Esophagus muscularis mucosa (tissue), 4 donors: ENCODE data around the gene PROCA1. TPM values are rescaled to one million over a fixed set of nuclear protein-coding genes. Genes with fewer than 3 reads are reported as not detected.

Experiments used
- DNase-seq: peaks from one replicate; pipeline ENCODE4 v3.0.0-alpha.2; 2017; ENCODE audit errors: extremely low spot score
- H3K27ac ChIP-seq, 4 donors: fragments of 200-600 bp; sonication (generic); replicated peaks in 1 of 4; 1 replicate in 3 of 4; 2 replicates in 1 of 4; pipeline ENCODE4 v1.5.1; 2016 to 2019; ENCODE audit warnings: mild to moderate bottlenecking in 1 of 4
- H3K27me3 ChIP-seq, 4 donors: fragments of 200-600 bp; sonication (generic); one replicate each; pipeline versions ENCODE4 v1.5.1 to v1.6.0; 2016 to 2019
- H3K36me3 ChIP-seq, 4 donors: fragments of 200-600 bp; sonication (generic); one replicate each; pipeline ENCODE4 v1.5.1; 2016 to 2019
- H3K4me1 ChIP-seq, 4 donors: fragments of 200-600 bp; sonication (generic); one replicate each; pipeline ENCODE4 v1.5.1; 2016 to 2019
- H3K4me3 ChIP-seq, 4 donors: fragments of 200-600 bp; sonication (generic); 1 replicate in 2 of 4; 2 replicates in 2 of 4; pipeline ENCODE4 v1.5.1; 2016 to 2019; ENCODE audit warnings: mild to moderate bottlenecking in 4 of 4, moderate library complexity in 1 of 4
- H3K9me3 ChIP-seq, 4 donors: fragments of 200-600 bp; sonication (generic); 1 replicate in 3 of 4; 2 replicates in 1 of 4; pipeline ENCODE4 v1.5.1; 2016 to 2019
- EP300 ChIP-seq: sonication (generic); formaldehyde crosslinking; IDR thresholded peaks from one replicate; pipeline ENCODE4 v1.6.1; 2017; ENCODE audit warnings: antibody characterized with exemption
- POLR2A ChIP-seq: fragments of 450-650 bp; IDR thresholded peaks from one replicate; pipeline ENCODE4 v1.6.1; 2017; ENCODE audit warnings: antibody characterized with exemption, moderate library complexity, mild to moderate bottlenecking, low read depth
- POLR2AphosphoS5 ChIP-seq, 2 donors: sonication (generic); formaldehyde crosslinking; IDR thresholded peaks; one replicate each; pipeline ENCODE4 v1.6.1; 2017; ENCODE audit warnings: antibody characterized with exemption in 2 of 2
- WGBS: methylation state at CpG from one replicate; pipeline ENCODE4 v1.1.5; 2018; 5-methylcytosine and 5-hydroxymethylcytosine counted together
- intact Hi-C: fragments of 100-400 bp; cut with DNase I; formaldehyde crosslinking; loops from one replicate; pipeline ENCODE4 v1.15.1; 2023
- total RNA-seq, 4 donors: library from RNA; depleted of rRNA; stranded (reverse); fragments of >200 nt; gene quantifications; one replicate each; pipeline versions ENCODE4 v1.1.0 to v1.2.1, GENCODE V29; 2016
- TF ChIP-seq, protein P1 (sequence below), 3 experiments: fragments of 200-600 bp in 2 of 3; fragments of 450-650 bp in 1 of 3; sonication (generic) in 2 of 3; IDR thresholded peaks; one replicate each; pipeline ENCODE4 v1.5.1; 2017 to 2019; ENCODE audit warnings: antibody characterized with exemption in 3 of 3, mild to moderate bottlenecking in 2 of 3, moderate library complexity in 1 of 3

Gene PROCA1
- total RNA-seq, 4 donors from 2014 or later, result 0.50 to 2.1 (median 0.85) TPM

DNA sequence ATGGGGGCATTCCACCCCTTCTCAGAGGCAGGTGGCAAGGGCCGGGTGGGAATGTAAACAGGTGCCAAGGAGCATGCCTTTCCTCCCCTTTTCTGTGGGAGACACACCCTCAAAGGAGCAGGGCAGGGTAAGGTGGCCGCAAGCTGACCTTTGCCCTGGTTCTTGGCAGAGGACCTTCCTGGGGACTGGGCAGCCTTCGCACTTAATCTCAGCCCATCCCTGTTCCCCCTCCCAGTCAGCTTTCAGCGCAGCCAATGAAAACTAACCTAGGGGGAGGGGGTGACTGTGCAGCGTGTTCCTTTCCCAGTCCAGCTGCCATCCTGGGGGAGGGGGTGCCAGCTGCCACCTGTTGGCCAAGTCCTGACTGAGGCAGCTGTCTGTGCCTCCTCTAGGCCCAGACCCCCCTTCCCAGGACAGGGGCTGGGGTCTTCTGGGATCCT lies 34.9 kb upstream of the PROCA1 start:
- no peak for DNase-seq
- Histone ChIP-seq H3K9me3 (no peaks in the 10 kb centered on the region), H3K4me1 (peaks cover 45 to 69% (median 62%) of the 10 kb centered on the region in 4 donors), H3K27me3 (no peaks in the 10 kb centered on the region), H3K36me3 (peaks cover 0 to 28% (median 23%) of the 10 kb centered on the region in 4 donors), H3K27ac (peak overlapping the region; percentile 37 to 95 (median 90)), H3K4me3 (no peak overlapping the region)
- 66% methylated on average over 5 of the region's 5 CpGs for whole genome bisulfite sequencing
- no peak for TF ChIP-seq POLR2A
- TF ChIP-seq, protein P1, sequence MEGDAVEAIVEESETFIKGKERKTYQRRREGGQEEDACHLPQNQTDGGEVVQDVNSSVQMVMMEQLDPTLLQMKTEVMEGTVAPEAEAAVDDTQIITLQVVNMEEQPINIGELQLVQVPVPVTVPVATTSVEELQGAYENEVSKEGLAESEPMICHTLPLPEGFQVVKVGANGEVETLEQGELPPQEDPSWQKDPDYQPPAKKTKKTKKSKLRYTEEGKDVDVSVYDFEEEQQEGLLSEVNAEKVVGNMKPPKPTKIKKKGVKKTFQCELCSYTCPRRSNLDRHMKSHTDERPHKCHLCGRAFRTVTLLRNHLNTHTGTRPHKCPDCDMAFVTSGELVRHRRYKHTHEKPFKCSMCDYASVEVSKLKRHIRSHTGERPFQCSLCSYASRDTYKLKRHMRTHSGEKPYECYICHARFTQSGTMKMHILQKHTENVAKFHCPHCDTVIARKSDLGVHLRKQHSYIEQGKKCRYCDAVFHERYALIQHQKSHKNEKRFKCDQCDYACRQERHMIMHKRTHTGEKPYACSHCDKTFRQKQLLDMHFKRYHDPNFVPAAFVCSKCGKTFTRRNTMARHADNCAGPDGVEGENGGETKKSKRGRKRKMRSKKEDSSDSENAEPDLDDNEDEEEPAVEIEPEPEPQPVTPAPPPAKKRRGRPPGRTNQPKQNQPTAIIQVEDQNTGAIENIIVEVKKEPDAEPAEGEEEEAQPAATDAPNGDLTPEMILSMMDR (IDR thresholded peaks at IDR 0.05), result no peak
- no peak for TF ChIP-seq POLR2AphosphoS5 (IDR thresholded peaks at IDR 0.05)
- no peak for TF ChIP-seq EP300
- intact Hi-C loops, result no loop called here

DNA sequence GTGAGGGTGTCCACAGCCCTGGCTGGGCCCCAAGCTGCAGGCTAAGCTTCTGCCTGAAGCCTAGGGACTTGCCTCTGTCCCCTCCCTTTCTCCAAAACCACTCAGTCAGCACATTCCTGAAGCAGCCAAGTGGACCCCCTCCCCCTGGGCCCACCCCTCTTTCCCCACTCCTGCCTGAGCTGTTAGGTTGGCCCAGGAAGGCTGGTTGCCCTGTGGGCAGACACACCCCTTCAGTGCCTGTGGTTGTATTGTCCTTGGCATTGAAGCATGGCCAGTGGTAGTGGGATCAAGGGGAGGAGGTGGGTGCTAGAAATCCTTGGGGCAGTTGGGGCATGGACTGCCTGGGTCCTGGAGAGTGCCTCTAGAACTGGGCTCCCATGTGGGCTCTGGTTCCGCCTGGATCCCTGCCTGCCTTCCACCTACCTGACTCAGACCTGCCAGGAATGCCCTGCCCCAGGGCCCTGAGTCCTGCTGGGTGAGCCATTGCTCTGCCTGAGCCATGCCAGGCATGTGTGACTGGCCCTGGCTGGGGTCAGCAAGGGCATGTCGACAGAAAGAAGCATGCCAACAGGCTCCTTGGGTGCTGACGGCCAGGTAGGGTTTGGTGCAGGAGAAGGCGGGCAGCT lies 34.2 kb upstream of the PROCA1 start:
- peak overlapping the region; percentile 80 to 95 (median 90) for H3K27ac ChIP-seq
- H3K36me3 ChIP-seq, result peaks cover 0 to 28% (median 23%) of the 10 kb centered on the region in 4 donors
- no peaks in the 10 kb centered on the region for H3K27me3 ChIP-seq
- no peak for TF ChIP-seq EP300
- TF ChIP-seq POLR2AphosphoS5 (IDR thresholded peaks at IDR 0.05), result no peak
- TF ChIP-seq POLR2A, result no peak
- TF ChIP-seq, protein P1 (IDR thresholded peaks at IDR 0.05), result no peak
- peaks cover 45 to 69% (median 62%) of the 10 kb centered on the region in 4 donors for H3K4me1 ChIP-seq
- WGBS, result 78% methylated on average over 3 of the region's 4 CpGs
- H3K4me3 ChIP-seq, result peak overlapping the region in 3 of 4 donors; percentile 61 to 95 (median 76)
- DNase-seq, result no peak
- intact Hi-C loops, result no loop called here
- no peaks in the 10 kb centered on the region for H3K9me3 ChIP-seq

DNA sequence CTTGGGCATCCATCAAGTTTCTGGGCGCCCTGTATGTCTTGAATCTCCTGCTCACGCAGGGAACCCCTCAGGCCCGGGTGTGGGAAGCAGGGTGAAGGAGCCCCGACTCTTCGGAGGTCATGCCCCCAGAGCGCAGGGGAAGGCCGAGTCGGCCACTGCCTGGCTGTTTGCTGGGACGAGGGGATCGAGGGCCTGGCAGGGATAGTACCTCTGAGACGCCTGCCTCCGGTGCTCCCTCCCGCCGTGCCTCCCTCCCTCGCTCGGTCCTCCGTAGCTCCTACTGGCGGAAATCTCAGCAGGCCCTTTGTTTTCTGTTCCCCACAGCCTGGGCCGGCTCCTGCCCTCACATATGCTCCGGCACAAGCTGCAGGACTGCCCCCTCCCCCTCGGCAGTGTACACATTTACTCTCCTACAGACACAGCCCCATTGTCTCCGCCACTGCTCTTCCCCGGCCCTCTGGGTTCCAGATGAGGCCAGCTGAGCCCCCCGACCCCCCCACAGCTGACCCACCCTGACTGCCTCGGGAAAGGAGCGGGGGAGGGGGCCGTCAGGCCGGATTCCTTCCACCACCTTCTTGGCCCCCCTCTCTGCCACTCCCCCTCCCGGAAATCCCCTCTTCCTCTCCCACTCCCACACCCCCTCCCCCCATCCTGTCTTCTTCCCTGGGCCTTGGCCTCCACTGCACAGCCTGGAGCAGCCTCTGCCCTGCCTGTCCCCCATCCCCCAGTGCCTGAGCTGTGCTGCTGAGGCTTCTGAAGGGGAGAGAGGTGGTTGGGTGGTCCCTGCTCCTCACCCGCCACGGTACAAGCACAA lies 33.5 kb upstream of the PROCA1 start:
- Histone ChIP-seq H3K4me3 (peak overlapping the region; percentile 61 to 95 (median 76)), H3K36me3 (peaks cover 0 to 28% (median 23%) of the 10 kb centered on the region in 4 donors), H3K4me1 (peaks cover 45 to 64% (median 61%) of the 10 kb centered on the region in 4 donors), H3K9me3 (no peaks in the 10 kb centered on the region), H3K27ac (peak overlapping the region; percentile 80 to 95 (median 90)), H3K27me3 (no peaks in the 10 kb centered on the region)
- TF ChIP-seq POLR2AphosphoS5 (IDR thresholded peaks at IDR 0.05) (no peak), POLR2A (no peak)
- TF ChIP-seq, protein P1 (IDR thresholded peaks at IDR 0.05), result no peak
- DNase-seq, result no peak
- intact Hi-C loops, result no loop called here
- WGBS, result 5% methylated on average over 28 of the region's 31 CpGs

DNA sequence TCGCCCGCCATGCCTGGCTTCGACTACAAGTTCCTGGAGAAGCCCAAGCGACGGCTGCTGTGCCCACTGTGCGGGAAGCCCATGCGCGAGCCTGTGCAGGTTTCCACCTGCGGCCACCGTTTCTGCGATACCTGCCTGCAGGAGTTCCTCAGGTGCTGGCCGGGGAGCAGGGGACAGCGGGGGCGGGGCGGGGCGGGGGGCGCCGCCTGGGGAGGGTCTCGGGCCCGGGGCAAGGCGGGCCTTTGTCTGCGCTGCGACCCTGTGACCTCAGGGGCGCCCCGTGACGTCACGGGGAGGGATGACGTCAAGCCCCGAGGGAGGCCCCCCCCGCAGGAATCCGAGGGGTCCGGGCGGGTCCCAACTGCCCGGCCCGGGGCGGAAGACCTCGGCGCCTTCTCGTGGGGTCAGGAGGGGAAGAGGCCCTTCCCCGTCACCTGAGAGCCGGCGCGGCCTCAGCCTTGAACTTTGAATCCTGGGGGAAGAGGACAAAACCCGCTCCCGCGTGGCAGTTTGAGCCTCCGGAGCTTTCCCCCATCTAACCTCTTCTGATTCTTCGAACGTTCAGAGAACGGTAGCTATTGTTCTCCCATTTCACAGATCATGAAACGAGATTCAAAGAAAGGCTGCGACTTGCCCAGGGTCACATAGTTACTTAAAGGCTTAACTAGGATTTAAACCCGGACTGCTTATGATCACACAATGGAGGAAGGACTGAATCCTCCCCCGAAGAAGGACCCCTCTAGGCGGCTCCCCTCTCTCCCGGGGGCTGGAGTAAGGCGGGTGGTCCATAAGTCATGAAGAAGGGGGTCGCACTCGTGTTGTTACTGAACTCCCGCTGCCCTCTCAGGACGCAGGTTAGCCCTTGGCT lies 32.6 kb upstream of the PROCA1 start:
- no peak for DNase-seq
- no peak for TF ChIP-seq POLR2AphosphoS5 (IDR thresholded peaks at IDR 0.05)
- no peak for TF ChIP-seq EP300
- TF ChIP-seq POLR2A, result peak; percentile 59
- TF ChIP-seq, protein P1 (IDR thresholded peaks at IDR 0.05), result no peak
- intact Hi-C loops, result no loop called here
- Histone ChIP-seq H3K36me3 (peaks cover 0 to 23% (median 20%) of the 10 kb centered on the region in 4 donors), H3K27me3 (no peaks in the 10 kb centered on the region), H3K4me3 (peak overlapping the region; percentile 61 to 95 (median 76)), H3K27ac (peak overlapping the region; percentile 80 to 95 (median 90)), H3K4me1 (peaks cover 38 to 56% (median 53%) of the 10 kb centered on the region in 4 donors), H3K9me3 (no peaks in the 10 kb centered on the region)
- 4% methylated on average over 40 of the region's 61 CpGs for WGBS
